ENCODE data around the gene KRTAP4-3. TPM values are rescaled to one million over a fixed set of nuclear protein-coding genes. Genes with fewer than 3 reads are reported as not detected.
"Not testable (repeated sequence)": the region's sequence is repeated elsewhere in the genome, so short reads cannot be mapped to it uniquely, and the experiment has no call there.

KRTAP4-3 gene
- total RNA-seq, 4 donors from 2014 or later = not detected

DNA sequence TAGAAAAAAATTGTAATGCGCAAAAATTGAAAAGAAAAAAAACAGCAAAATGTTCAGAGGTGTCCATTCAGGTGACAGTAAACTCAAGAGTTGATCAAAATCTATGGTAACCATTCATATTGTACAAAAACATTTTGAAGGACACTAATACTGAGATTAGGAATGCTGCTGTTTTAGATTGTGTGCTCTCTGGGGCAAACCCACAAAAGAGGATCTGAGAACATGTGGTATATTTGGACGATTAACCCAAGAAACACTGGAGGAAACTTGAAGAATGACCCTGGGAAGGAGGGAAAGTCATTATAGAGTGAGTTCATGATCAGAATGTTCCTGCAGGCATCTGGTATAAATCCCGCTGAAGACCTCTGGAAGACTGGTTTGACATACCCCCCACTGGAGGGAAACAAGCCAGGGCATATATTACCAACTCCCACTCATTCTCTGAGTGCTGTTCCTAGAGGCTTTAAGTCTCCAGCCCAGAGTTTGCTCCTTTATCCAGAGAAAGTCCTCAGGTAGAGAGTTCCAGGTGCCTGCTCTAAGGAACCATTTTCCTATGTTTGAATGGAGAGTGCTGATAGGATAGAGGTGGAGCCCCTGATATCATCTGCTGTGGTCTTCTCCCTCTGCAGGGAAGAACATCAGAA lies 8.8 kb upstream of the KRTAP4-3 start:
- no peak overlapping the region for H3K4me3 ChIP-seq
- H3K27me3 ChIP-seq = peaks cover 0 to 7% (median 0%) of the 10 kb centered on the region in 4 donors
- DNase-seq = no peak
- 81 to 86% methylated on average over 3 of the region's 3 CpGs for WGBS, 2 donors
- no peaks in the 10 kb centered on the region for H3K36me3 ChIP-seq
- TF ChIP-seq POLR2A (IDR thresholded peaks at IDR 0.05) (no peak), CTCF (IDR thresholded peaks at IDR 0.05) (no peak)
- H3K27ac ChIP-seq = no peak overlapping the region
- H3K4me1 ChIP-seq = no peaks in the 10 kb centered on the region
- H3K9me3 ChIP-seq = no peaks in the 10 kb centered on the region
- intact Hi-C loops (cut with DNase I) = no loop called here

DNA sequence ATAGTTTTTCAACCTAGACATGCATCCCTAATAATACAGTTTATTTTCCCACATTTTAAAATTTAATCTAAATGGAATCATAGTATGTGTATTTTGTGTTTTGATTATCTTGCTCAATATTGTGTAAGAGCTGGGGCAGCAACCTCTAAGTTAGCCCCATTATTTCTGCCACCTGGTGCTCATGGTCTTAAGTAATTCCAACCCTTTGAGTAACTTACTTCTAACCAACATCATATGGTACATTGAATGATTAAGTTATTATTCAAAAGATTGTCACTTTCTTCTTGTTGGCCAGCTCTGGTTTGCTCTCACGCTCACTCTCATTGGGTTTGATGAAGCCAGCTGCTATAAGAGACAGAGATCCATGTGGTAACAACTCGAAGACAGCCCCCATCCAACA lies 3.9 kb upstream of the KRTAP4-3 start:
- no peak for DNase-seq
- no peaks in the 10 kb centered on the region for H3K36me3 ChIP-seq
- H3K4me1 ChIP-seq = no peaks in the 10 kb centered on the region
- H3K4me3 ChIP-seq = no peak overlapping the region
- H3K27ac ChIP-seq = no peak overlapping the region
- intact Hi-C loops (cut with DNase I) = no loop called here
- H3K27me3 ChIP-seq = peaks cover 0 to 7% (median 0%) of the 10 kb centered on the region in 4 donors
- WGBS, 2 donors = 69 to 73% methylated on average over 2 of the region's 2 CpGs
- H3K9me3 ChIP-seq = no peaks in the 10 kb centered on the region
- no peak for TF ChIP-seq POLR2A (IDR thresholded peaks at IDR 0.05)
- no peak for TF ChIP-seq CTCF (IDR thresholded peaks at IDR 0.05)

GRCh38 chr17:41167561-41167960 lies 460 bp downstream of the KRTAP4-3 start:
- no peak for DNase-seq
- Histone ChIP-seq H3K4me3 (no peak overlapping the region), H3K4me1 (no peaks in the 10 kb centered on the region), H3K27me3 (peaks cover 0 to 3% (median 0%) of the 10 kb centered on the region in 4 donors), H3K27ac (no peak overlapping the region), H3K36me3 (no peaks in the 10 kb centered on the region), H3K9me3 (no peaks in the 10 kb centered on the region)
- TF ChIP-seq POLR2A (IDR thresholded peaks at IDR 0.05) = no peak
- no peak for TF ChIP-seq CTCF (IDR thresholded peaks at IDR 0.05)
- intact Hi-C loops (cut with DNase I) = no loop called here
- WGBS, 2 donors = 84 to 90% methylated on average over 5 to 7 of the region's 7 CpGs

GRCh38 chr17:41163828-41164227 lies 4.2 kb downstream of the KRTAP4-3 start:
- Histone ChIP-seq H3K9me3 (no peaks in the 10 kb centered on the region), H3K36me3 (no peaks in the 10 kb centered on the region), H3K4me3 (no peak overlapping the region), H3K27ac (no peak overlapping the region), H3K4me1 (no peaks in the 10 kb centered on the region), H3K27me3 (peaks cover 0 to 16% (median 0%) of the 10 kb centered on the region in 4 donors)
- DNase-seq = no peak
- WGBS, 2 donors = 59 to 66% methylated on average over 6 to 7 of the region's 7 CpGs
- intact Hi-C loops (cut with DNase I) = no loop called here
- TF ChIP-seq POLR2A (IDR thresholded peaks at IDR 0.05) (no peak), CTCF (IDR thresholded peaks at IDR 0.05) (no peak)

GRCh38 chr17:41160648-41161047 lies 7.4 kb downstream of the KRTAP4-3 start, which contains the start of gene KRTAP4-4:
KRTAP4-4 (minus strand) TSS chr17:41160748; CDS start chr17:41160691, 57 bp downstream.
- WGBS, 2 donors = 82 to 94% methylated on average over 1 of the region's 1 CpG
- no peaks in the 10 kb centered on the region for H3K9me3 ChIP-seq
- no peaks in the 10 kb centered on the region for H3K36me3 ChIP-seq

GRCh38 chr17:41160190-41160589 lies 7.8 kb downstream of the KRTAP4-3 start:
- intact Hi-C loops (cut with DNase I); DNase-seq; H3K4me3 ChIP-seq; H3K4me1 ChIP-seq; H3K36me3 ChIP-seq; H3K9me3 ChIP-seq; H3K27ac ChIP-seq: not testable (repeated sequence)
- 73 to 80% methylated on average over 1 to 2 of the region's 3 CpGs for WGBS, 2 donors
- H3K27me3 ChIP-seq = peaks cover 0 to 28% (median 0%) of the 10 kb centered on the region in 4 donors

More at GRCh38 chr17:41160648-41161047, 7.4 kb downstream of the KRTAP4-3 start, which contains the start of gene KRTAP4-4:
- Histone ChIP-seq H3K27ac (no peak within 1 kb of the TSS), H3K4me3 (no peak within 1 kb of the TSS), H3K27me3 (peaks cover 0 to 28% (median 0%) of the 10 kb centered on the region in 4 donors), H3K4me1 (no peaks in the 10 kb centered on the region)
- DNase-seq = no peak
- TF ChIP-seq POLR2A (IDR thresholded peaks at IDR 0.05) (no peak), CTCF (IDR thresholded peaks at IDR 0.05) (no peak)
- intact Hi-C loops (cut with DNase I) = no loop called here
